WTC11 (cell line): Measurements from ENCODE around the gene GSTM2.
A peak's percentile ranks its signal among the peaks of the same experiment; 100 is the strongest.

Experiments
- CREB1 ChIP-seq: sonication (generic); formaldehyde crosslinking; IDR thresholded peaks from 2 replicates; pipeline ENCODE4 v1.8.0; 2023; ENCODE audit warnings: mild to moderate bottlenecking, missing genetic modification reagents
- EMX1 ChIP-seq: fragments of 250-450 bp; sonication (Bioruptor Pico); IDR thresholded peaks from 2 replicates; pipeline ENCODE4 v1.8.0; 2021; ENCODE audit warnings: mild to moderate bottlenecking
- IRF2 ChIP-seq: sonication (generic); formaldehyde crosslinking; IDR thresholded peaks from 2 replicates; pipeline ENCODE4 v1.8.0; 2022; ENCODE audit warnings: low read depth, missing genetic modification reagents, borderline replicate concordance
- MYBL2 ChIP-seq: sonication (generic); formaldehyde crosslinking; IDR thresholded peaks from 2 replicates; pipeline ENCODE4 v1.8.1; 2023; ENCODE audit warnings: mild to moderate bottlenecking, moderate library complexity, missing genetic modification reagents
- NR3C1 ChIP-seq: sonication (generic); formaldehyde crosslinking; conservative IDR thresholded peaks from 2 replicates; pipeline ENCODE4 v1.8.1; 2023; ENCODE audit warnings: low read depth, mild to moderate bottlenecking, missing genetic modification reagents
- ZNF121 ChIP-seq: sonication (generic); formaldehyde crosslinking; IDR thresholded peaks from 2 replicates; pipeline ENCODE4 v1.8.0; 2023; ENCODE audit warnings: missing genetic modification reagents
- ZNF138 ChIP-seq: sonication (generic); formaldehyde crosslinking; conservative IDR thresholded peaks from 2 replicates; pipeline ENCODE4 v1.8.1; 2022; ENCODE audit warnings: mild to moderate bottlenecking, moderate library complexity, missing genetic modification reagents
- ZNF423 ChIP-seq: fragments of 250-450 bp; sonication (Bioruptor Pico); IDR thresholded peaks from 2 replicates; pipeline ENCODE4 v2.1.2; 2022; ENCODE audit warnings: mild to moderate bottlenecking, moderate library complexity
- TF ChIP-seq, protein P1 (sequence below): sonication (generic); formaldehyde crosslinking; IDR thresholded peaks from 2 replicates; pipeline ENCODE4 v1.8.1; 2022; ENCODE audit warnings: mild to moderate bottlenecking, missing genetic modification reagents, moderate library complexity, borderline replicate concordance
- TF ChIP-seq, protein P2 (sequence below): fragments of 200-600 bp; IDR thresholded peaks from 2 replicates; pipeline ENCODE4 v1.8.0; 2022; ENCODE audit warnings: antibody characterized with exemption
- TF ChIP-seq, protein P3 (sequence below): sonication (generic); formaldehyde crosslinking; IDR thresholded peaks from 2 replicates; pipeline ENCODE4 v1.8.1; 2023; ENCODE audit warnings: mild to moderate bottlenecking, missing genetic modification reagents, moderate library complexity
- TF ChIP-seq, protein P4 (sequence below): sonication (generic); formaldehyde crosslinking; IDR thresholded peaks from 2 replicates; pipeline ENCODE4 v1.8.0; 2022; ENCODE audit warnings: missing genetic modification reagents
- TF ChIP-seq, protein P5 (sequence below): sonication (generic); formaldehyde crosslinking; IDR thresholded peaks from 2 replicates; pipeline ENCODE4 v1.8.1; 2022; ENCODE audit warnings: missing genetic modification reagents, borderline replicate concordance
- TF ChIP-seq, protein P6 (sequence below): sonication (generic); formaldehyde crosslinking; conservative IDR thresholded peaks from 2 replicates; pipeline ENCODE4 v1.8.1; 2022; ENCODE audit warnings: mild to moderate bottlenecking, missing genetic modification reagents

DNA sequence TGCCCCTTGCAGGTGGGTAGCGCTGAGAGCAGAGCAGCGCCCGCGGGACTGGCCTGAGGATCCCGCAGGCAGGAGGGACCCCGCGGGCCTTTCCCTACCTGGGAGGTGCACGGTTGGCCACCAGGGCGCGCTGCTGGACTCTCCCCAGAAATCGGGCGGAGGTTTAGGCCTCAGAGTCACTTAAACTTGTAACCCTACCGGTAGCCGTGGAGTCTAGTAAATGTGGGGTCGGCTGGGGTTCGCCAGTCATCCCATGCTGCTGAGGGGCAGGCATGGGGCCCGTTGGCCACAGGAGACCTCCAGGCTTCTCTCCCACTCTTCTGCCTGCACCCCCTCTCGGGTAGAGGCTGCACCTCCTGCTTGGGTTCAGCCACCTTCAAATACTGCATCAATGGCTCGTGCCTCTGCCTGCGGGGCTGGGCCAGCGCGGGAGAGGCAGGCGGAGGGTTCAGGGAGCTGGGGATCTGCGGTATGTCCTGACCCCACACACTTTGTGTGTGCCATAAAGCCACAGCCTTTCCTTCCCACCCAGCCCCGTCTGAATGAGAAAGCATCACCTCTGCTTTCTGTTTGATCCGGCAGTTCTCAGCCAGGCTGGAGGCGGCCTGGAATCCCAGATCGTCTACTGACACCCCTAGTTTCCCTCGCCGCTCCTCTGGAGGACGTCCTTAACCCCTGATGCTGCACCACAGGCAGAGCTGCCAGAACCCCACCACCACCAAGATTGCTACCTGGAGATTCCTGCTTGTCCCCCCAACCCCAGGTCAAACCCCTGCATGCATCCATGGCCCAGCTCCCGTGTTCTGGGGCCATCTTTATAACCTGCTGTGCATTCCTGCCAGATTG, 24.2 kb upstream of the GSTM2 start:
- TF ChIP-seq, protein P1, sequence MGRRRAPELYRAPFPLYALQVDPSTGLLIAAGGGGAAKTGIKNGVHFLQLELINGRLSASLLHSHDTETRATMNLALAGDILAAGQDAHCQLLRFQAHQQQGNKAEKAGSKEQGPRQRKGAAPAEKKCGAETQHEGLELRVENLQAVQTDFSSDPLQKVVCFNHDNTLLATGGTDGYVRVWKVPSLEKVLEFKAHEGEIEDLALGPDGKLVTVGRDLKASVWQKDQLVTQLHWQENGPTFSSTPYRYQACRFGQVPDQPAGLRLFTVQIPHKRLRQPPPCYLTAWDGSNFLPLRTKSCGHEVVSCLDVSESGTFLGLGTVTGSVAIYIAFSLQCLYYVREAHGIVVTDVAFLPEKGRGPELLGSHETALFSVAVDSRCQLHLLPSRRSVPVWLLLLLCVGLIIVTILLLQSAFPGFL (CRISPR knock-in tag), result no peak
- no peak for TF ChIP-seq CREB1 (CRISPR knock-in tag)
- no peak for TF ChIP-seq EMX1 (CRISPR knock-in tag)
- TF ChIP-seq, protein P2, sequence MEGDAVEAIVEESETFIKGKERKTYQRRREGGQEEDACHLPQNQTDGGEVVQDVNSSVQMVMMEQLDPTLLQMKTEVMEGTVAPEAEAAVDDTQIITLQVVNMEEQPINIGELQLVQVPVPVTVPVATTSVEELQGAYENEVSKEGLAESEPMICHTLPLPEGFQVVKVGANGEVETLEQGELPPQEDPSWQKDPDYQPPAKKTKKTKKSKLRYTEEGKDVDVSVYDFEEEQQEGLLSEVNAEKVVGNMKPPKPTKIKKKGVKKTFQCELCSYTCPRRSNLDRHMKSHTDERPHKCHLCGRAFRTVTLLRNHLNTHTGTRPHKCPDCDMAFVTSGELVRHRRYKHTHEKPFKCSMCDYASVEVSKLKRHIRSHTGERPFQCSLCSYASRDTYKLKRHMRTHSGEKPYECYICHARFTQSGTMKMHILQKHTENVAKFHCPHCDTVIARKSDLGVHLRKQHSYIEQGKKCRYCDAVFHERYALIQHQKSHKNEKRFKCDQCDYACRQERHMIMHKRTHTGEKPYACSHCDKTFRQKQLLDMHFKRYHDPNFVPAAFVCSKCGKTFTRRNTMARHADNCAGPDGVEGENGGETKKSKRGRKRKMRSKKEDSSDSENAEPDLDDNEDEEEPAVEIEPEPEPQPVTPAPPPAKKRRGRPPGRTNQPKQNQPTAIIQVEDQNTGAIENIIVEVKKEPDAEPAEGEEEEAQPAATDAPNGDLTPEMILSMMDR, result peak; percentile 76; the same call in 1 of the 2 replicates
- TF ChIP-seq IRF2 (CRISPR knock-in tag), result no peak
- no peak for TF ChIP-seq MYBL2 (CRISPR knock-in tag)
- TF ChIP-seq ZNF423, result no peak
- TF ChIP-seq ZNF138 (CRISPR knock-in tag), result no peak
- no peak for TF ChIP-seq ZNF121 (CRISPR knock-in tag)
- TF ChIP-seq, protein P3, sequence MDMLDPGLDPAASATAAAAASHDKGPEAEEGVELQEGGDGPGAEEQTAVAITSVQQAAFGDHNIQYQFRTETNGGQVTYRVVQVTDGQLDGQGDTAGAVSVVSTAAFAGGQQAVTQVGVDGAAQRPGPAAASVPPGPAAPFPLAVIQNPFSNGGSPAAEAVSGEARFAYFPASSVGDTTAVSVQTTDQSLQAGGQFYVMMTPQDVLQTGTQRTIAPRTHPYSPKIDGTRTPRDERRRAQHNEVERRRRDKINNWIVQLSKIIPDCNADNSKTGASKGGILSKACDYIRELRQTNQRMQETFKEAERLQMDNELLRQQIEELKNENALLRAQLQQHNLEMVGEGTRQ (CRISPR knock-in tag), result no peak
- TF ChIP-seq, protein P4, sequence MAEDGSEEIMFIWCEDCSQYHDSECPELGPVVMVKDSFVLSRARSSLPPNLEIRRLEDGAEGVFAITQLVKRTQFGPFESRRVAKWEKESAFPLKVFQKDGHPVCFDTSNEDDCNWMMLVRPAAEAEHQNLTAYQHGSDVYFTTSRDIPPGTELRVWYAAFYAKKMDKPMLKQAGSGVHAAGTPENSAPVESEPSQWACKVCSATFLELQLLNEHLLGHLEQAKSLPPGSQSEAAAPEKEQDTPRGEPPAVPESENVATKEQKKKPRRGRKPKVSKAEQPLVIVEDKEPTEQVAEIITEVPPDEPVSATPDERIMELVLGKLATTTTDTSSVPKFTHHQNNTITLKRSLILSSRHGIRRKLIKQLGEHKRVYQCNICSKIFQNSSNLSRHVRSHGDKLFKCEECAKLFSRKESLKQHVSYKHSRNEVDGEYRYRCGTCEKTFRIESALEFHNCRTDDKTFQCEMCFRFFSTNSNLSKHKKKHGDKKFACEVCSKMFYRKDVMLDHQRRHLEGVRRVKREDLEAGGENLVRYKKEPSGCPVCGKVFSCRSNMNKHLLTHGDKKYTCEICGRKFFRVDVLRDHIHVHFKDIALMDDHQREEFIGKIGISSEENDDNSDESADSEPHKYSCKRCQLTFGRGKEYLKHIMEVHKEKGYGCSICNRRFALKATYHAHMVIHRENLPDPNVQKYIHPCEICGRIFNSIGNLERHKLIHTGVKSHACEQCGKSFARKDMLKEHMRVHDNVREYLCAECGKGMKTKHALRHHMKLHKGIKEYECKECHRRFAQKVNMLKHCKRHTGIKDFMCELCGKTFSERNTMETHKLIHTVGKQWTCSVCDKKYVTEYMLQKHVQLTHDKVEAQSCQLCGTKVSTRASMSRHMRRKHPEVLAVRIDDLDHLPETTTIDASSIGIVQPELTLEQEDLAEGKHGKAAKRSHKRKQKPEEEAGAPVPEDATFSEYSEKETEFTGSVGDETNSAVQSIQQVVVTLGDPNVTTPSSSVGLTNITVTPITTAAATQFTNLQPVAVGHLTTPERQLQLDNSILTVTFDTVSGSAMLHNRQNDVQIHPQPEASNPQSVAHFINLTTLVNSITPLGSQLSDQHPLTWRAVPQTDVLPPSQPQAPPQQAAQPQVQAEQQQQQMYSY (CRISPR knock-in tag), result no peak
- TF ChIP-seq NR3C1 (CRISPR knock-in tag), result no peak
- TF ChIP-seq, protein P5, sequence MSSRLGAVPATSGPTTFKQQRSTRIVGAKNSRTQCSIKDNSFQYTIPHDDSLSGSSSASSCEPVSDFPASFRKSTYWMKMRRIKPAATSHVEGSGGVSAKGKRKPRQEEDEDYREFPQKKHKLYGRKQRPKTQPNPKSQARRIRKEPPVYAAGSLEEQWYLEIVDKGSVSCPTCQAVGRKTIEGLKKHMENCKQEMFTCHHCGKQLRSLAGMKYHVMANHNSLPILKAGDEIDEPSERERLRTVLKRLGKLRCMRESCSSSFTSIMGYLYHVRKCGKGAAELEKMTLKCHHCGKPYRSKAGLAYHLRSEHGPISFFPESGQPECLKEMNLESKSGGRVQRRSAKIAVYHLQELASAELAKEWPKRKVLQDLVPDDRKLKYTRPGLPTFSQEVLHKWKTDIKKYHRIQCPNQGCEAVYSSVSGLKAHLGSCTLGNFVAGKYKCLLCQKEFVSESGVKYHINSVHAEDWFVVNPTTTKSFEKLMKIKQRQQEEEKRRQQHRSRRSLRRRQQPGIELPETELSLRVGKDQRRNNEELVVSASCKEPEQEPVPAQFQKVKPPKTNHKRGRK (CRISPR knock-in tag), result no peak
- TF ChIP-seq, protein P6, sequence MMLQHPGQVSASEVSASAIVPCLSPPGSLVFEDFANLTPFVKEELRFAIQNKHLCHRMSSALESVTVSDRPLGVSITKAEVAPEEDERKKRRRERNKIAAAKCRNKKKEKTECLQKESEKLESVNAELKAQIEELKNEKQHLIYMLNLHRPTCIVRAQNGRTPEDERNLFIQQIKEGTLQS, result no peak
